ENCODE data around the gene COA7.
A peak's percentile ranks its signal among the peaks of the same experiment; 100 is the strongest.

COA7 gene

GRCh38 chr1:52679048-52679447 is 19.1 kb downstream of the COA7 start:
- Histone ChIP-seq H3K4me3 (ENCODE audit: low read depth, low read length) (no peak overlapping the region), H3K27ac (ENCODE audit: extremely low read depth, low read depth, low read length) (no peak overlapping the region), H3K36me3 (ENCODE audit: control insufficient read depth in 2 of 2, insufficient read depth in 1 of 2, low read length in 2 of 2) (no peaks in the 10 kb centered on the region), H3K4me1 (ENCODE audit: control insufficient read depth, insufficient read depth, low read length) (no peaks in the 10 kb centered on the region), H3K9me3 (ENCODE audit: control insufficient read depth, insufficient read depth, low read depth, low read length) (no peaks in the 10 kb centered on the region)
- POLR2A ChIA-PET: no interaction called here
- CTCF ChIA-PET: interaction anchor here (0.6 kb wide), 1 partner anchor 9 kb away, joined by 3 read pairs; no protein-coding TSS in a partner anchor
- no peak for TF ChIP-seq ZNF549 (tag by site-specific recombination; IDR thresholded peaks at IDR 0.05)
- no peak for TF ChIP-seq ZBTB48 (tag by site-specific recombination; IDR thresholded peaks at IDR 0.05)
- no peak for TF ChIP-seq INSM2 (tag by site-specific recombination; IDR thresholded peaks at IDR 0.05)
- no peak for TF ChIP-seq PATZ1 (tag by site-specific recombination; IDR thresholded peaks at IDR 0.05)
- TF ChIP-seq ZNF660 (tag by site-specific recombination; IDR thresholded peaks at IDR 0.05): no peak
- peak; percentile 52 for TF ChIP-seq GLIS1 (tag by site-specific recombination; IDR thresholded peaks at IDR 0.05)
- TF ChIP-seq BCL11A (tag by site-specific recombination; IDR thresholded peaks at IDR 0.05; ENCODE audit: low read depth): no peak
- no peak for TF ChIP-seq WT1 (tag by site-specific recombination; IDR thresholded peaks at IDR 0.05)
- no peak for TF ChIP-seq ZNF610 (tag by site-specific recombination; IDR thresholded peaks at IDR 0.05; ENCODE audit: borderline replicate concordance)
- TF ChIP-seq ZNF138 (tag by site-specific recombination; IDR thresholded peaks at IDR 0.05; ENCODE audit: borderline replicate concordance): no peak
- no peak for TF ChIP-seq REST (tag by site-specific recombination; IDR thresholded peaks at IDR 0.05)
- peak; percentile 81 for TF ChIP-seq ZIC2 (tag by site-specific recombination; IDR thresholded peaks at IDR 0.05)
- no peak for TF ChIP-seq ZNF449 (tag by site-specific recombination; IDR thresholded peaks at IDR 0.05)
- no peak for TF ChIP-seq TRIM28 (IDR thresholded peaks at IDR 0.05; ENCODE audit: borderline replicate concordance, low read length)
- peak; percentile 25; the same call in 1 of the 2 replicates for TF ChIP-seq ZNF341 (tag by site-specific recombination; IDR thresholded peaks at IDR 0.05; ENCODE audit: low read depth)
- TF ChIP-seq ZNF623 (tag by site-specific recombination; IDR thresholded peaks at IDR 0.05): no peak
- no peak for TF ChIP-seq ZNF514 (tag by site-specific recombination; IDR thresholded peaks at IDR 0.05)
- TF ChIP-seq ZNF692 (tag by site-specific recombination; IDR thresholded peaks at IDR 0.05): no peak
- TF ChIP-seq ZNF280D (tag by site-specific recombination; IDR thresholded peaks at IDR 0.05): no peak
- TF ChIP-seq ZNF76 (tag by site-specific recombination; IDR thresholded peaks at IDR 0.05; ENCODE audit: borderline replicate concordance, low read depth): no peak
- no peak for TF ChIP-seq ZNF362 (tag by site-specific recombination; IDR thresholded peaks at IDR 0.05)
- no peak for TF ChIP-seq ZNF433 (tag by site-specific recombination; IDR thresholded peaks at IDR 0.05; ENCODE audit: low read depth)
- no peak for TF ChIP-seq ZNF221 (tag by site-specific recombination; IDR thresholded peaks at IDR 0.05; ENCODE audit: borderline replicate concordance)
